ENCODE measurements around the gene CCDC188. TPM values are rescaled to one million over a fixed set of nuclear protein-coding genes. Genes with fewer than 3 reads are reported as not detected.

Gene CCDC188
- under 1 TPM in 3 of 5 donors, not detected in 2; 0.18 to 0.66 (median 0.58) TPM for total RNA-seq
- 0.09 TPM for total RNA-seq (2013)
- total RNA-seq = 0 to 0.18 (median 0) reads per million in 29 experiments

- DNase-seq = no peak
- Mint-ChIP-seq H3K36me3 (no peaks in the 10 kb centered on the region), H3K27me3 (no peaks in the 10 kb centered on the region), H3K4me3 (no peak within 1 kb of the TSS), H3K9me3 (no peaks in the 10 kb centered on the region), H3K27ac (no peak within 1 kb of the TSS), H3K4me1 (no peaks in the 10 kb centered on the region)
- Histone ChIP-seq H3K27me3 (replicated peaks in 1 of 2; ENCODE audit: control insufficient read depth in 2 of 2, extremely low read depth in 1 of 2, insufficient read depth in 2 of 2, low read length in 1 of 2) (peaks cover 0 to 16% of the 10 kb centered on the region in 2 experiments), H3K4me1 (ENCODE audit: control insufficient read depth in 1 of 2, extremely low read depth in 1 of 2, insufficient read depth in 2 of 2, low read length in 2 of 2) (peaks cover 0 to 14% of the 10 kb centered on the region in 2 experiments), H3K4me3 (ENCODE audit: control insufficient read depth in 1 of 2, extremely low read depth in 1 of 2, low read length in 1 of 2) (no peak within 1 kb of the TSS), H3K9me3 (no peaks in the 10 kb centered on the region), H3K27ac (ENCODE audit: low read length) (no peak within 1 kb of the TSS), H3K36me3 (ENCODE audit: control insufficient read depth in 2 of 2, extremely low read depth in 1 of 2, insufficient read depth in 1 of 2, low read length in 1 of 2) (no peaks in the 10 kb centered on the region)
- POLR2A ChIA-PET = no interaction called here
- WGBS (ENCODE audit: insufficient coverage) = 75% methylated on average over 7 of the region's 14 CpGs
- CTCF ChIA-PET = interaction anchor here (0.6 to 0.7 kb wide), 2 partner anchors 118 to 311 kb away, joined by 4 to 5 read pairs; no protein-coding TSS in a partner anchor
- no peak for ATAC-seq (replicated peaks in 1 of 4)
Measured at GRCh38 chr22:20150381-20151275, at the start of gene CCDC188. TSS of gene CCDC188 (minus strand) at chr22:20151055. CDS start at chr22:20150986, 69 bp downstream.

DNA sequence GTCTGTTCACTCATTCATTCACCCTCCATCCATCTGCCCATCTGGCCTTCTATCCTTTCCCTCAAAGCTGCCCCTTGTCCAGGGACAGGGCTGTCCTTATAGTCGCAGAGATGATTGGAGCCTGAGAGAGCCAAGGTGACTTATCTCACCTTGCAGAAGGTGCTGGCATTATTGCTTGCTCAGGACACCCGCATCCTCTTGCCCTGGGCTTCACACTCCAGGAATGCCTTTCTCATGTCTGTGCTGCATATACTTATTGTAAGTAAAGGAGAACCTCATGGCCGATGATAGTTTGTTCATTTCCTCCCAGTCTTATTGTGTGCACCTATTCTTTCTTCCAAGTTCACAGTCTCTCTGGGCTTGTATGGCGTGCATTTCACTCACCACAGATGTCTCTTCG is 49.1 kb upstream of the CCDC188 start:
- H3K4me3 Mint-ChIP-seq = no peak overlapping the region

GRCh38 chr22:20199413-20199842 is 48.6 kb upstream of the CCDC188 start:
- 71% methylated on average over 1 of the region's 1 CpG for WGBS (ENCODE audit: insufficient coverage)
- ChIA-PET POLR2A (no interaction called here), CTCF (no interaction called here)
- Histone ChIP-seq H3K4me3 (ENCODE audit: control insufficient read depth in 1 of 2, extremely low read depth in 1 of 2, low read length in 1 of 2) (no peak overlapping the region), H3K36me3 (ENCODE audit: control insufficient read depth in 2 of 2, extremely low read depth in 1 of 2, insufficient read depth in 1 of 2, low read length in 1 of 2) (no peaks in the 10 kb centered on the region), H3K27ac (ENCODE audit: low read length) (no peak overlapping the region), H3K27me3 (replicated peaks in 1 of 2; ENCODE audit: control insufficient read depth in 2 of 2, extremely low read depth in 1 of 2, insufficient read depth in 2 of 2, low read length in 1 of 2) (peaks cover 0 to 35% of the 10 kb centered on the region in 2 experiments), H3K4me1 (ENCODE audit: control insufficient read depth in 1 of 2, extremely low read depth in 1 of 2, insufficient read depth in 2 of 2, low read length in 2 of 2) (peaks cover 0 to 3% of the 10 kb centered on the region in 2 experiments), H3K9me3 (no peaks in the 10 kb centered on the region)
- no peak for DNase-seq
- H3K4me1 Mint-ChIP-seq = no peaks in the 10 kb centered on the region
- H3K4me3 Mint-ChIP-seq = no peak overlapping the region
- H3K27me3 Mint-ChIP-seq = peaks cover 0 to 7% of the 10 kb centered on the region in 2 donors
- H3K36me3 Mint-ChIP-seq = no peaks in the 10 kb centered on the region
- no peak for ATAC-seq (replicated peaks in 1 of 4)
- no peak overlapping the region for H3K27ac Mint-ChIP-seq
- H3K9me3 Mint-ChIP-seq = no peaks in the 10 kb centered on the region

More for the DNA sequence above, 49.1 kb upstream of the CCDC188 start:
- ATAC-seq (replicated peaks in 1 of 4) = no peak
- Histone ChIP-seq H3K4me1 (ENCODE audit: control insufficient read depth in 1 of 2, extremely low read depth in 1 of 2, insufficient read depth in 2 of 2, low read length in 2 of 2) (no peaks in the 10 kb centered on the region), H3K27ac (ENCODE audit: low read length) (no peak overlapping the region), H3K4me3 (ENCODE audit: control insufficient read depth in 1 of 2, extremely low read depth in 1 of 2, low read length in 1 of 2) (no peak overlapping the region), H3K9me3 (no peaks in the 10 kb centered on the region), H3K36me3 (ENCODE audit: control insufficient read depth in 2 of 2, extremely low read depth in 1 of 2, insufficient read depth in 1 of 2, low read length in 1 of 2) (no peaks in the 10 kb centered on the region), H3K27me3 (replicated peaks in 1 of 2; ENCODE audit: control insufficient read depth in 2 of 2, extremely low read depth in 1 of 2, insufficient read depth in 2 of 2, low read length in 1 of 2) (peaks cover 0 to 36% of the 10 kb centered on the region in 2 experiments)
- H3K4me1 Mint-ChIP-seq = no peaks in the 10 kb centered on the region
- CTCF ChIA-PET = no interaction called here
- H3K9me3 Mint-ChIP-seq = no peaks in the 10 kb centered on the region
- DNase-seq = no peak
- 100% methylated on average over 1 of the region's 5 CpGs for WGBS (ENCODE audit: insufficient coverage)
- H3K36me3 Mint-ChIP-seq = no peaks in the 10 kb centered on the region
- POLR2A ChIA-PET = no interaction called here
- peaks cover 0 to 7% of the 10 kb centered on the region in 2 donors for H3K27me3 Mint-ChIP-seq
- H3K27ac Mint-ChIP-seq = no peak overlapping the region

DNA sequence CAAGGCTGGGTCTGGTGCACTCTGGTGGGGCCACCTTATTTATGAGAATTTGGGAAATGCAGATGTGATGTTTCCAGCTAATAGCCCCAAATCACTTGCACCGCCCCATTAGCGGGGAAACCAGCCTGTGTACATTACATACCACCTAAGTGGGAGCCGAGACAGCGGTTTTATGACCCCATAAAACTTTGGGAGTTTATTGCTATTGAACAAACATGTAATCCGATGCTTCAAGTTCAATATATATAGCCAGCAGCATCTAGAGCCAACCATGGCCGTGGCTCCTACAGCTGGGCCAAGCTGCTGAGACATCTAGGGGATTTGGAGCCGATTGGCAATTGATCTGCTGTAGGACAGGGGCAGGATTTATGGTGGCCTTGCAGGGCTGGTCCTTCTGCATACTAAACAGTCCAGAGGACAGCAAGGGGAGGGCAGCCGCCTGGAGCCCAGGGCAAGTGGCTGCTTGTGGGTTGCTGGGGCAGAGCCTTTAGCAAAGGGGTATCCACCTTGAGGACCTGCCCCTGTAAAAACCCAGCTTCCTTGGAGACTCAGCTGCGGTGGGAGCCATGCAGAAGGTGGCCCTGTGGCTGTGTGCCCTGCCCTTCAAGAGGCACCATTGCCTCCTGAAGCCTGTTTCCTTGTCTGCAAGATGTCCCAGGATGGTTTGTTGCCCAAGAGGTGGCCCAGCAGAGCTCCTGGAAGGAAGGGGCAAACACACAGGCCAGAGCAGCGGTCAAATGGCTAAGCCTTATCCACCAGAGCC is 47.9 kb upstream of the CCDC188 start:
- ATAC-seq (replicated peaks in 1 of 4) (no peak), DNase-seq (no peak)
- Mint-ChIP-seq H3K27me3 (peaks cover 0 to 7% of the 10 kb centered on the region in 2 donors), H3K4me1 (no peaks in the 10 kb centered on the region), H3K4me3 (no peak overlapping the region), H3K27ac (no peak overlapping the region), H3K36me3 (no peaks in the 10 kb centered on the region), H3K9me3 (no peaks in the 10 kb centered on the region)
- Histone ChIP-seq H3K4me1 (ENCODE audit: control insufficient read depth in 1 of 2, extremely low read depth in 1 of 2, insufficient read depth in 2 of 2, low read length in 2 of 2) (peaks cover 0 to 3% of the 10 kb centered on the region in 2 experiments), H3K4me3 (ENCODE audit: control insufficient read depth in 1 of 2, extremely low read depth in 1 of 2, low read length in 1 of 2) (no peak overlapping the region), H3K9me3 (no peaks in the 10 kb centered on the region), H3K27ac (ENCODE audit: low read length) (no peak overlapping the region), H3K36me3 (ENCODE audit: control insufficient read depth in 2 of 2, extremely low read depth in 1 of 2, insufficient read depth in 1 of 2, low read length in 1 of 2) (no peaks in the 10 kb centered on the region), H3K27me3 (replicated peaks in 1 of 2; ENCODE audit: control insufficient read depth in 2 of 2, extremely low read depth in 1 of 2, insufficient read depth in 2 of 2, low read length in 1 of 2) (peaks cover 0 to 31% of the 10 kb centered on the region in 2 experiments)
- ChIA-PET CTCF (no interaction called here), POLR2A (no interaction called here)
- 77% methylated on average over 7 of the region's 10 CpGs for WGBS (ENCODE audit: insufficient coverage)

GRCh38 chr22:20197407-20198030 is 46.7 kb upstream of the CCDC188 start:
- POLR2A ChIA-PET = no interaction called here
- 87% methylated on average over 17 of the region's 18 CpGs for WGBS (ENCODE audit: insufficient coverage)

More at GRCh38 chr22:20197407-20198030, 46.7 kb upstream of the CCDC188 start:
- Histone ChIP-seq H3K27ac (ENCODE audit: low read length) (no peak overlapping the region), H3K4me3 (ENCODE audit: control insufficient read depth in 1 of 2, extremely low read depth in 1 of 2, low read length in 1 of 2) (no peak overlapping the region), H3K36me3 (ENCODE audit: control insufficient read depth in 2 of 2, extremely low read depth in 1 of 2, insufficient read depth in 1 of 2, low read length in 1 of 2) (no peaks in the 10 kb centered on the region), H3K4me1 (ENCODE audit: control insufficient read depth in 1 of 2, extremely low read depth in 1 of 2, insufficient read depth in 2 of 2, low read length in 2 of 2) (peaks cover 0 to 3% of the 10 kb centered on the region in 2 experiments), H3K9me3 (no peaks in the 10 kb centered on the region), H3K27me3 (replicated peaks in 1 of 2; ENCODE audit: control insufficient read depth in 2 of 2, extremely low read depth in 1 of 2, insufficient read depth in 2 of 2, low read length in 1 of 2) (peaks cover 0 to 22% of the 10 kb centered on the region in 2 experiments)
- CTCF ChIA-PET = no interaction called here
- H3K36me3 Mint-ChIP-seq = no peaks in the 10 kb centered on the region
- no peak overlapping the region for H3K27ac Mint-ChIP-seq
- peaks cover 0 to 7% of the 10 kb centered on the region in 2 donors for H3K27me3 Mint-ChIP-seq
- no peak for ATAC-seq (replicated peaks in 1 of 4)
- no peaks in the 10 kb centered on the region for H3K9me3 Mint-ChIP-seq
- H3K4me3 Mint-ChIP-seq = no peak overlapping the region
- H3K4me1 Mint-ChIP-seq = no peaks in the 10 kb centered on the region
- no peak for DNase-seq

All from T-cell (primary cell).